ENCODE results near the gene RNF10. TPM values are rescaled to one million over a fixed set of nuclear protein-coding genes. Genes with fewer than 3 reads are reported as not detected.

Gene RNF10
- total and polyA plus RNA-seq, 4 donors: 102 to 226 (median 176) TPM

DNA sequence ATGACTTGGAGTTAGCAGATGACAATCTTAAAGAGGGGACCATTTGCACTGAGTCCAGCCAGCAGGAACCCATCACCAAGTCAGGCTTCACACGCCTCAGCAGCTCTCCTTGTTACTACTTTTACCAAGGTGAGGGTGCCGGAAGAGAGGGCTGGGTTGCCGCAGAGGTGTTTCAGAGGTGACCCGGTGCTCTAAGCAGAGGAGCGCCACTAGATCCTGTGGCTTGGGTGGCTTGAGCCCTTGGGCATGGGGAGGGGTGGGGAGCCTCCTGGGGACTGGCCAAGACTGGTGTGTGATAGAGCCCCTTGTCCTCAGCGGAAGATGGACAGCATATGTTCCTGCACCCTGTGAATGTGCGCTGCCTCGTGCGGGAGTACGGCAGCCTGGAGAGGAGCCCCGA is 29.3 kb downstream of the RNF10 start:
- DNase-seq (ENCODE audit: low read depth in 4 of 6, low spot score in 6 of 6): no peak
- WGBS (ENCODE audit: insufficient coverage): 81% methylated on average over 10 of the region's 11 CpGs
- no peaks in the 10 kb centered on the region for H3K9me3 ChIP-seq (ENCODE audit: control insufficient read depth, insufficient read depth, low read length)
- H3K4me1 ChIP-seq (ENCODE audit: control insufficient read depth, insufficient read depth, low read length): no peaks in the 10 kb centered on the region
- H3K27ac ChIP-seq (ENCODE audit: low read depth, low read length): no peak overlapping the region
- H3K4me3 ChIP-seq (ENCODE audit: low read depth, low read length): no peak overlapping the region
- peaks cover 73% of the 10 kb centered on the region for H3K36me3 ChIP-seq (ENCODE audit: control insufficient read depth, insufficient read depth, low read length)
- no peaks in the 10 kb centered on the region for H3K27me3 ChIP-seq (ENCODE audit: control insufficient read depth, insufficient read depth, low read length)

DNA sequence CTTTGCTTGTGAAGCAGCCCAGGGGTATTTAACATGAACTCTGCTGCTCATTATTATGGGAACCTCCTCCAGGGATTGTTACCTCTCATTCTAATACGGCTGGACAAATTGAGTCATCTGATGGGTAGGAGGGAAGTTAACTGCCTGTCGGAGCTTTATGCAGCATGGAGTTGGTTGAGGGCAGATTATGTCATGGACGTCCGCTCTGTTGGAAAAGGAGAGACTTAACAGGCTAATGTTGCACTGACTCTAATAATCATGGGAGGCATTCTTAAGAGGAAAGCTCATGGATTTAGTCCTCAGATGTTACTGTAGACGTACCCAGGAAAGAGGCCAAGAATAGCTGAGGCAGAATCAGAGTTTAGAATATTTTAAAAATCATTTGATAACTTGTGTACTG is 37.1 kb downstream of the RNF10 start:
- peaks cover 88% of the 10 kb centered on the region for H3K36me3 ChIP-seq (ENCODE audit: control insufficient read depth, insufficient read depth, low read length)
- H3K27me3 ChIP-seq (ENCODE audit: control insufficient read depth, insufficient read depth, low read length): no peaks in the 10 kb centered on the region
- H3K4me3 ChIP-seq (ENCODE audit: low read depth, low read length): no peak overlapping the region
- 95% methylated on average over 3 of the region's 5 CpGs for WGBS (ENCODE audit: insufficient coverage)
- H3K27ac ChIP-seq (ENCODE audit: low read depth, low read length): no peak overlapping the region
- no peaks in the 10 kb centered on the region for H3K9me3 ChIP-seq (ENCODE audit: control insufficient read depth, insufficient read depth, low read length)
- no peaks in the 10 kb centered on the region for H3K4me1 ChIP-seq (ENCODE audit: control insufficient read depth, insufficient read depth, low read length)
- DNase-seq (ENCODE audit: low read depth in 4 of 6, low spot score in 6 of 6): no peak

DNA sequence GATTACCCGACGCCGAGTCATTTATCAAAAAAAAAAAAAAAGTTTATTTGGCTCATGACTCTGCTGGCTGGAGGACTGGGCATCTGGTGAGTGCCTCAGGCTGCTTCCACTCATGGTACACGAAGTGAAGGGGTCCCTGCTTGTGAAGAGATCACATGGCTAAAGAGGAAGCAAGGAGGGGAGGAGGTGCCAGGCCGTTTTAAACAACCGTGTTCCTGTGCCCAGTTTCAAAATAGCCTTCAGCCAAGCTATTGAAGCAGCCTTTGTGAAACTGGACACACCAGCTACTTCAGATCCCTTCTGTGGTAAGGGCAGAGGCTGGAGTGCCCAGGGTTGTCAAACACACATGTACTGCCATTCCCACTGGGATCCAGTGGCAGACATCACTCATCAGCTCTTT is 39.4 kb downstream of the RNF10 start:
- no peak overlapping the region for H3K4me3 ChIP-seq (ENCODE audit: low read depth, low read length)
- no peaks in the 10 kb centered on the region for H3K9me3 ChIP-seq (ENCODE audit: control insufficient read depth, insufficient read depth, low read length)
- H3K4me1 ChIP-seq (ENCODE audit: control insufficient read depth, insufficient read depth, low read length): no peaks in the 10 kb centered on the region
- no peaks in the 10 kb centered on the region for H3K27me3 ChIP-seq (ENCODE audit: control insufficient read depth, insufficient read depth, low read length)
- 75% methylated on average over 2 of the region's 6 CpGs for WGBS (ENCODE audit: insufficient coverage)
- DNase-seq (ENCODE audit: low read depth in 4 of 6, low spot score in 6 of 6): no peak
- H3K36me3 ChIP-seq (ENCODE audit: control insufficient read depth, insufficient read depth, low read length): peaks cover 85% of the 10 kb centered on the region
- H3K27ac ChIP-seq (ENCODE audit: low read depth, low read length): no peak overlapping the region

DNA sequence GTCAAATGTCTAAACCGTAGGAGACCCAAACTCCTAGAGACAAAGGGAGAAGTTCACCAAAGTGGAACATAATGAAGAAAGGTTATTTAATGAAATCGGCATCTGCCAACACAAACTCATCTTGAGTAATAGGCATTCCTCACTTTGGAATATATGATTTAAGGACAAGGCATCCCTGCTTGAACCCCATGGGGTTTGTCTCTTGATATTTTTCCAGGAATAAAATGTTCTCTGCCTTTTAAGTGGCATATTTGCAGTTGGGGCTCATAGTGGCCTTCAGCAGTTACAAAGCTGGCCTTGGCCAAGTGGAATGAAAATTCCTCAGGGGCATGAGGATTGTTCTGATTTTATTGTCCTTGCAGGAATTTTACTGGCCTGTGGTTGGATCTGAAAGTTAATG is 40.0 kb downstream of the RNF10 start:
- no peaks in the 10 kb centered on the region for H3K27me3 ChIP-seq (ENCODE audit: control insufficient read depth, insufficient read depth, low read length)
- H3K9me3 ChIP-seq (ENCODE audit: control insufficient read depth, insufficient read depth, low read length): no peaks in the 10 kb centered on the region
- no peaks in the 10 kb centered on the region for H3K4me1 ChIP-seq (ENCODE audit: control insufficient read depth, insufficient read depth, low read length)
- no peak for DNase-seq (ENCODE audit: low read depth in 4 of 6, low spot score in 6 of 6)
- H3K27ac ChIP-seq (ENCODE audit: low read depth, low read length): no peak overlapping the region
- peaks cover 83% of the 10 kb centered on the region for H3K36me3 ChIP-seq (ENCODE audit: control insufficient read depth, insufficient read depth, low read length)
- H3K4me3 ChIP-seq (ENCODE audit: low read depth, low read length): no peak overlapping the region
- WGBS (ENCODE audit: insufficient coverage): no CpG with 5 or more reads among the region's 2 CpGs

DNA sequence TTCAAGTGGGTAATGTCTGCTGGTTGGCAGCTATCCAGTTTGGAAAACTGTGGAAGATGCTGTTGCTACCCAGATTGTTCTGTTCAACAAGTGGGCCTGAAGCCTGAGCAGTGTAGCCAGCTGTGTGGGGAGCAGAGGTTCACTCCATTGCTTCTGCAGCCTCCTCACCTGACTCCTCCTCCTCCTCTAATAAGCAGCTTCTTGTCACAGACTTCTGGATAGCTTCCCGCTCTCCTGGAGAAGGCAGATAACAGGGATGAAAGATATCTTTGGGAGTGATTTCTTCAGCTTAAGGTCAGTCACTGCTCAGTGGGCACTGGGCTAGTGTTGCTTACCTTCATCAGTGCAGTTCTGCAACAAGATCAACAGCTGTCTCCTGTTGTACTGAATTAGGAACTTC is 45.0 kb downstream of the RNF10 start:
- H3K4me1 ChIP-seq (ENCODE audit: control insufficient read depth, insufficient read depth, low read length): peaks cover 13% of the 10 kb centered on the region
- DNase-seq (ENCODE audit: low read depth in 4 of 6, low spot score in 6 of 6): no peak
- no peak overlapping the region for H3K4me3 ChIP-seq (ENCODE audit: low read depth, low read length)
- no peaks in the 10 kb centered on the region for H3K9me3 ChIP-seq (ENCODE audit: control insufficient read depth, insufficient read depth, low read length)
- WGBS (ENCODE audit: insufficient coverage): no CpG with 5 or more reads among the region's 1 CpG
- peaks cover 53% of the 10 kb centered on the region for H3K36me3 ChIP-seq (ENCODE audit: control insufficient read depth, insufficient read depth, low read length)
- no peaks in the 10 kb centered on the region for H3K27me3 ChIP-seq (ENCODE audit: control insufficient read depth, insufficient read depth, low read length)
- no peak overlapping the region for H3K27ac ChIP-seq (ENCODE audit: low read depth, low read length)

DNA sequence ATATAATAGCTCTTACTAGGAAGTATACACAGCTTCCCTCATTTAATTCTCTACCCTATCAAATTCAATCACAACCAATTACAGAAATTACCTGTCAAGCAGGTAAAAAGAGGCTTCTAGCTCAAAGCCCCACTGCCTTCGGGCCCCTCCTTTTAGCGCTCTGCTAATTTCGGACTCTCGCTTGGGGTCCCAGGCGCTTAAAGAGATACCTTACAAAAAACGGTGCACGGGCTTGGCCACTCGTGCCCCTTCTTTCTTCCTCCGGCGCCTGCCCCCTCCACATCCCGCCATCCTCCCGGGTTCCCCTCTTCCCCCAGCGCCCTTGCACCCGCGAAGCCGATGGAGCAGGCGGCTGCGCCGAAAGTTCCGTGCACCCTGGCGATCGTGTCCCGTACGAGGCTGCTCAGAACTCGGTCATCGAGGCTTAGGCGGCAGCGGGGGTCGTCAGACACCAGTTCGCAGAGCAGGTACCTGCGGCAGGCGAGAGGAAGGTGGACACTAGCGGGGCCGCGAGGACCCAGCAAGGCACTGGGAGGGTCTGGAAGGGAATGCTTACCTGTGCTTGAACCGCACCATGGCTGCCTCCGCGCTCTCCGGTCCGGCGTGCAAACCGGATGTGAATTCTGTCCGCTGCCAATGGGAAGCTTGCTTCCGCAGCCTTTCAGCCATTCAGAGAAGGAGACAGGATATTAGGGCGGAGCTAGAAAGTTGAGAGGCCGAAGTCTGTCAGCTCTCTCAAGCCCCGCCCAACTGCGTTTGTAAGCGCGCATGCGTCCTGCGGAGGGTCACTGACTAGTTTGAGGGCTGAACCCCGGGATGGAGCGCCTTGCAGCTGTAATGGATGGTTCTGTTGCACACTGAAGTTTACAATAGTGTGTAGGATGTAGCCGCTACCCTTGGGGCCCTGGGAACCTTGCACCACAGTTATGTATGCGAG is 46.9 kb downstream of the RNF10 start, which contains the start of gene POP5:
Gene POP5 (minus strand): TSS at position 616 of the 937 bp plus-strand sequence. CDS start 40 bp downstream, at position 576.
- DNase-seq (ENCODE audit: low read depth in 4 of 6, low spot score in 6 of 6): peak; percentile 86 to 99 (median 94)
- Histone ChIP-seq H3K4me1 (ENCODE audit: control insufficient read depth, insufficient read depth, low read length) (peaks cover 20% of the 10 kb centered on the region), H3K4me3 (ENCODE audit: low read depth, low read length) (peak within 1 kb of the TSS; percentile 98), H3K36me3 (ENCODE audit: control insufficient read depth, insufficient read depth, low read length) (peaks cover 35% of the 10 kb centered on the region), H3K9me3 (ENCODE audit: control insufficient read depth, insufficient read depth, low read length) (no peaks in the 10 kb centered on the region), H3K27me3 (ENCODE audit: control insufficient read depth, insufficient read depth, low read length) (no peaks in the 10 kb centered on the region), H3K27ac (ENCODE audit: low read depth, low read length) (peak within 1 kb of the TSS; percentile 52)
- 0% methylated on average over 55 of the region's 56 CpGs for WGBS (ENCODE audit: insufficient coverage)

DNA sequence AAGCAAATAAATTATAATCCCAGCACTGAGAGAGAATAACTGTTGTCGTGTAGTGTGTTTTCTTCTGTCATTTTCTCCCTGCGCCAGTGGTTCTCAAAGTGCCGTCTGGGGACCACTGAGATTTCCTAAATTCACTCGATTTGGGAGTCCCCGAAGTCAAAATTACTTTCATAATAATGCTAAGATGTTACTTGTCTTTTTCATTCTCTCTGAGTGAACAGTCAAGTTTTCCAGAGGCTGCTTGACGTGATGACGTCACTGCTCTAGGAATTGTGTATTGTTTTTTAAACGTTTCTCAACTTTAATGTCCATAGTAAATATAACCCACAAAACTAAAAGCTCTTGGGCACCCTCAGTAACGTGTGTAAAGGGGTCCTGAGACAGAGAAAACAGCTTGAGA is 47.8 kb downstream of the RNF10 start:
- DNase-seq (ENCODE audit: low read depth in 4 of 6, low spot score in 6 of 6): peak in 1 of 6 donors; percentile 43
- no peaks in the 10 kb centered on the region for H3K27me3 ChIP-seq (ENCODE audit: control insufficient read depth, insufficient read depth, low read length)
- WGBS (ENCODE audit: insufficient coverage): 80% methylated on average over 1 of the region's 9 CpGs
- no peak overlapping the region for H3K27ac ChIP-seq (ENCODE audit: low read depth, low read length)
- peak overlapping the region; percentile 98 for H3K4me3 ChIP-seq (ENCODE audit: low read depth, low read length)
- H3K4me1 ChIP-seq (ENCODE audit: control insufficient read depth, insufficient read depth, low read length): peaks cover 20% of the 10 kb centered on the region
- H3K36me3 ChIP-seq (ENCODE audit: control insufficient read depth, insufficient read depth, low read length): peaks cover 29% of the 10 kb centered on the region
- no peaks in the 10 kb centered on the region for H3K9me3 ChIP-seq (ENCODE audit: control insufficient read depth, insufficient read depth, low read length)

DNA sequence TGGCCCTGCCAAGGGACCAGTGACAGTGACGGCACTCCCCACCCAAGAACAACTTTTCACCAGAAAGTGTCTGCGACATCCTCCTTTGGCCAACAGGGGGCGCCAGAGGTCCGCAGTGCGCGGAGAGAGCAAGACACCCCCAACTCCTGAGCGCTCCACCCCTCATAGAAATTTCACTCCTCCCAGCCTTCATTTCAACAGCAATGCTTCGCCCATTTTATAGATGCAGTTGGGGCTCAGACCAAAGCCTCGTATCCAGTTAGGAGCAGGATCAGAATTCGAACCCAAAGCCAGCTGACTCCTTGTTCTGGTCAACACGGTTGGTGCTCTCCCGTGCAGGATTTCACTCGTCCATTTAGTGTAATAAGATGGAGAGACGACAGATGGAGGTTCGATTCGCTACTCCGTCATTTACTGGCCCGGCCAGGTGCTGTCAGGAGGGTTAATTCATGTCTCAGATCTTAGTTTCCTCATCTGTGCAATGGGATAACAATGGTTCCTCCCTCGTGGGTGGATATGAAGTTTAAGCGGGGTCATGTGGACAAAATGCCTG is 49.4 kb downstream of the RNF10 start:
- 7% methylated on average over 19 of the region's 20 CpGs for WGBS (ENCODE audit: insufficient coverage)
- Histone ChIP-seq H3K27ac (ENCODE audit: low read depth, low read length) (no peak overlapping the region), H3K27me3 (ENCODE audit: control insufficient read depth, insufficient read depth, low read length) (no peaks in the 10 kb centered on the region), H3K36me3 (ENCODE audit: control insufficient read depth, insufficient read depth, low read length) (peaks cover 16% of the 10 kb centered on the region), H3K4me3 (ENCODE audit: low read depth, low read length) (no peak overlapping the region), H3K4me1 (ENCODE audit: control insufficient read depth, insufficient read depth, low read length) (peaks cover 20% of the 10 kb centered on the region), H3K9me3 (ENCODE audit: control insufficient read depth, insufficient read depth, low read length) (no peaks in the 10 kb centered on the region)
- DNase-seq (ENCODE audit: low read depth in 4 of 6, low spot score in 6 of 6): peak in 4 of 6 donors; percentile 44 to 90 (median 76)

DNA sequence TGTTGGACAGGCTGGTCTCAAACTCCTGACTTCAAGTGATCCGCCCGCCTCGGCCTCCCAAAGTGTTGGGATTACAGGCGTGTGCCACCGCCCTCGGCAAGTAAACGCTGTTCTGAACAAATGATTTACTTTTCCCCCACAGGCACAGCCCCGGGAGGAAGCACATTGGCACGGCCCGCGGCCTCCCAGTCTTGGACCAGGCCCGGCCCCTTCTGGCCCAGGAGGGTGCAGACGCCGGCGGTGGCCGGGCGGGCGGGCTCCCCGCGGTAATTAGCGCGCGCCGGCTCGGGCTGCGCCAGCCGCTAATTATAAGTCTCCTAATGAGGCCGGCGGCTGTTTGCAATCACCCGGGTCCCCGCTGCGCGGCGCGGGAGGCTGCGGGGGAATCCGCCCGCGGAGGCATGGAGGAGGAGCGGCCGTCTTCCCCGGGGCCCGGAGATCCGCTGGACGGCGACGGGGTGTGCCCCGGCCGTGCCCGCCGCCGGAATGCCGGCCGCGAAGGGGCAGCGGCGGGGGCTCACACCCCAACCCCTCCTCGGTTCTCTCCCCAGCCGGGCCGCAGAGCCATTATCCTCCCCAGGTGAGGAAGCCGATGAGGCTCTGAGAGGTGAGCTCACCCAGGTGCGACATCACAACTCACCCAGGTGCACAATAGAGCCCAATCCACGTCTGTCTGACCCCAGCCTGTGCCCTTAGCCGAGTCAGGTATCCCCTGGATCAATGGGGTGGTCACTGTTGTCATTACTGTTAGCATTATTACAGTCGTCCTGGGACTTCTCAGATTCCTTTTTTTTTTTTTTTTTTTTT is 50.4 kb downstream of the RNF10 start:
- H3K27me3 ChIP-seq (ENCODE audit: control insufficient read depth, insufficient read depth, low read length): no peaks in the 10 kb centered on the region
- peak in 2 of 6 donors; percentile 76 to 79 for DNase-seq (ENCODE audit: low read depth in 4 of 6, low spot score in 6 of 6)
- H3K4me1 ChIP-seq (ENCODE audit: control insufficient read depth, insufficient read depth, low read length): peaks cover 25% of the 10 kb centered on the region
- 1% methylated on average over 62 of the region's 65 CpGs for WGBS (ENCODE audit: insufficient coverage)
- no peaks in the 10 kb centered on the region for H3K9me3 ChIP-seq (ENCODE audit: control insufficient read depth, insufficient read depth, low read length)
- peaks cover 9% of the 10 kb centered on the region for H3K36me3 ChIP-seq (ENCODE audit: control insufficient read depth, insufficient read depth, low read length)
- no peak overlapping the region for H3K27ac ChIP-seq (ENCODE audit: low read depth, low read length)
- H3K4me3 ChIP-seq (ENCODE audit: low read depth, low read length): no peak overlapping the region
